CD4-positive, alpha-beta T cell treated with Interleukin-6 for 4 hours (primary cell): ENCODE data around the gene OLFML1.
"Not testable (repeated sequence)": the region's sequence is repeated elsewhere in the genome, so short reads cannot be mapped to it uniquely, and the experiment has no call there.

Experiments used
- DNase-seq: peaks from one replicate; pipeline ENCODE4 v3.0.0-alpha.2; 2020; ENCODE audit warnings: mixed read lengths

The OLFML1 gene

GRCh38 chr11:7513234-7514098 lies 28.2 kb downstream of the OLFML1 start, which contains the start of gene PPFIBP2:
Gene PPFIBP2, plus strand, starts transcription at chr11:7513999. Its CDS starts 35,477 bp downstream, at chr11:7549476.
- peak; percentile 87 for DNase-seq

GRCh38 chr11:7514099-7514591 lies 28.8 kb downstream of the OLFML1 start:
- peak; percentile 33 for DNase-seq

GRCh38 chr11:7515447-7515886 lies 30.2 kb downstream of the OLFML1 start:
- no peak for DNase-seq

GRCh38 chr11:7516475-7516874 lies 31.2 kb downstream of the OLFML1 start:
- DNase-seq = peak; percentile 35

- DNase-seq = not testable (repeated sequence)
Observed at GRCh38 chr11:7517743-7518142, 32.4 kb downstream of the OLFML1 start.

GRCh38 chr11:7518811-7519562 lies 33.7 kb downstream of the OLFML1 start:
- no peak for DNase-seq

GRCh38 chr11:7520011-7520942 lies 35.0 kb downstream of the OLFML1 start:
- DNase-seq = no peak

GRCh38 chr11:7520981-7521487 lies 35.7 kb downstream of the OLFML1 start:
- DNase-seq = no peak

- no peak for DNase-seq
Observed at GRCh38 chr11:7522121-7522520, 36.8 kb downstream of the OLFML1 start.

GRCh38 chr11:7522546-7522945 lies 37.2 kb downstream of the OLFML1 start:
- DNase-seq = no peak

GRCh38 chr11:7523416-7524210 lies 38.3 kb downstream of the OLFML1 start:
- DNase-seq = no peak

GRCh38 chr11:7524462-7525235 lies 39.3 kb downstream of the OLFML1 start:
- no peak for DNase-seq

- DNase-seq = no peak
Observed at GRCh38 chr11:7525424-7525823, 40.1 kb downstream of the OLFML1 start.

GRCh38 chr11:7527029-7527428 lies 41.7 kb downstream of the OLFML1 start:
- DNase-seq = peak; percentile 68

GRCh38 chr11:7528514-7529049 lies 43.3 kb downstream of the OLFML1 start:
- DNase-seq = no peak

- no peak for DNase-seq
Observed at GRCh38 chr11:7530013-7530640, 44.8 kb downstream of the OLFML1 start.

GRCh38 chr11:7531011-7531410 lies 45.7 kb downstream of the OLFML1 start:
- DNase-seq = no peak

- no peak for DNase-seq
Observed at GRCh38 chr11:7532405-7533145, 47.3 kb downstream of the OLFML1 start.
